ENCODE results near the gene SSTR1.

Gene SSTR1

GRCh38 chr14:38211255-38211735, 3.6 kb downstream of the SSTR1 start:
- in situ Hi-C loops (cut with MboI; ENCODE audit: low sequenced_read_pairs, unreplicated experiment): no loop called here
- DNase-seq (ENCODE audit: low spot score): peak; percentile 19
- TF ChIP-seq, protein P1, sequence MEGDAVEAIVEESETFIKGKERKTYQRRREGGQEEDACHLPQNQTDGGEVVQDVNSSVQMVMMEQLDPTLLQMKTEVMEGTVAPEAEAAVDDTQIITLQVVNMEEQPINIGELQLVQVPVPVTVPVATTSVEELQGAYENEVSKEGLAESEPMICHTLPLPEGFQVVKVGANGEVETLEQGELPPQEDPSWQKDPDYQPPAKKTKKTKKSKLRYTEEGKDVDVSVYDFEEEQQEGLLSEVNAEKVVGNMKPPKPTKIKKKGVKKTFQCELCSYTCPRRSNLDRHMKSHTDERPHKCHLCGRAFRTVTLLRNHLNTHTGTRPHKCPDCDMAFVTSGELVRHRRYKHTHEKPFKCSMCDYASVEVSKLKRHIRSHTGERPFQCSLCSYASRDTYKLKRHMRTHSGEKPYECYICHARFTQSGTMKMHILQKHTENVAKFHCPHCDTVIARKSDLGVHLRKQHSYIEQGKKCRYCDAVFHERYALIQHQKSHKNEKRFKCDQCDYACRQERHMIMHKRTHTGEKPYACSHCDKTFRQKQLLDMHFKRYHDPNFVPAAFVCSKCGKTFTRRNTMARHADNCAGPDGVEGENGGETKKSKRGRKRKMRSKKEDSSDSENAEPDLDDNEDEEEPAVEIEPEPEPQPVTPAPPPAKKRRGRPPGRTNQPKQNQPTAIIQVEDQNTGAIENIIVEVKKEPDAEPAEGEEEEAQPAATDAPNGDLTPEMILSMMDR (IDR thresholded peaks at IDR 0.05; ENCODE audit: borderline replicate concordance, control extremely low read depth, extremely low read depth, insufficient read depth, missing control alignments): no peak

GRCh38 chr14:38212111-38212510, 4.4 kb downstream of the SSTR1 start:
- no peak for DNase-seq (ENCODE audit: low spot score)
- TF ChIP-seq, protein P1 (IDR thresholded peaks at IDR 0.05; ENCODE audit: borderline replicate concordance, control extremely low read depth, extremely low read depth, insufficient read depth, missing control alignments): no peak
- in situ Hi-C loops (cut with MboI; ENCODE audit: low sequenced_read_pairs, unreplicated experiment): no loop called here

GRCh38 chr14:38213001-38213400, 5.3 kb downstream of the SSTR1 start:
- in situ Hi-C loops (cut with MboI; ENCODE audit: low sequenced_read_pairs, unreplicated experiment): no loop called here
- TF ChIP-seq, protein P1 (IDR thresholded peaks at IDR 0.05; ENCODE audit: borderline replicate concordance, control extremely low read depth, extremely low read depth, insufficient read depth, missing control alignments): no peak
- DNase-seq (ENCODE audit: low spot score): no peak

DNA sequence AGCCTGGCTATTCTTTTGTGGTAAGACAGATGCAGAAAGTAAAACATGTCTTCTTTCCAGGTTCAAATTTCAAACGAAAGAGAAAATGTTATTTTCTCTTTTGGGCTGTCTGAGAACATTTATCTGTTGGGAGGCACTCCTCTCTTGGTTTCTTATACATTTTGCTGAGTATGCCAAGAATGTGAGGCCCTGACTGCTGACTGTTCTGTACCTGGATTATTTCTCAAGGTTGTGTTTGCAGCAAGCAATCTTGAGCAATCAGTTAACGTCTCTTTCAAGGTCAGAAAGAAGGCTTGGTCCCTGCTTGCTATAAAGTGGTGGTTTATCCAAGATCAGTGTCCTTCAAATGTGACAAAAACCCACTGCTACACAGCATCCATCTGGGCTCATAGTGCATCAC, 9.8 kb downstream of the SSTR1 start:
- DNase-seq (ENCODE audit: low spot score): no peak
- in situ Hi-C loops (cut with MboI; ENCODE audit: low sequenced_read_pairs, unreplicated experiment): no loop called here
- TF ChIP-seq, protein P1 (IDR thresholded peaks at IDR 0.05; ENCODE audit: borderline replicate concordance, control extremely low read depth, extremely low read depth, insufficient read depth, missing control alignments): no peak

DNA sequence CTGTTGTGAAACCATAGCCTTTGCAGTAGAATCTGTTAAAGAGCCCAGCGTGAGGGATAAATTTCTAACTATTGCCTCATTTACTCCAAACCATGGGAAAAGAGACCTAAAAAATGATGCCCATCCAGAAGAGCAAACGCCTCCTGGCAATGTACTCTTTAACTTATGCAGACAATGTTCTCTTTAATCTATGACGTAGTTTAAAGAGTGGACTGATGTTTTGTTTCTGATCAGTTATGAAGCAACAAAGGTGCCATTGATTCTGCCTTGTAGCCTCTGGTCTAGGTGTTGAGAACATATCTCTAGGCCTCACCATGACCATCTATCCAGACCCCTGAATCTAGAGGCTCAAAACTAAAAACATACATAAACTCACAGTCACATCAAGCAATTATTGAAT, 13.4 kb downstream of the SSTR1 start:
- TF ChIP-seq, protein P1 (IDR thresholded peaks at IDR 0.05; ENCODE audit: borderline replicate concordance, control extremely low read depth, extremely low read depth, insufficient read depth, missing control alignments): no peak
- in situ Hi-C loops (cut with MboI; ENCODE audit: low sequenced_read_pairs, unreplicated experiment): no loop called here
- DNase-seq (ENCODE audit: low spot score): no peak

- in situ Hi-C loops (cut with MboI; ENCODE audit: low sequenced_read_pairs, unreplicated experiment): no loop called here
- TF ChIP-seq, protein P1 (IDR thresholded peaks at IDR 0.05; ENCODE audit: borderline replicate concordance, control extremely low read depth, extremely low read depth, insufficient read depth, missing control alignments): no peak
- no peak for DNase-seq (ENCODE audit: low spot score)
Observed at GRCh38 chr14:38224338-38224737, 16.6 kb downstream of the SSTR1 start.

GRCh38 chr14:38225946-38226345, 18.2 kb downstream of the SSTR1 start:
- no peak for DNase-seq (ENCODE audit: low spot score)
- in situ Hi-C loops (cut with MboI; ENCODE audit: low sequenced_read_pairs, unreplicated experiment): no loop called here
- TF ChIP-seq, protein P1 (IDR thresholded peaks at IDR 0.05; ENCODE audit: borderline replicate concordance, control extremely low read depth, extremely low read depth, insufficient read depth, missing control alignments): no peak

Measured in GM13976 (cell line).